Left cardiac atrium (tissue), 4 donors: ENCODE results near the gene TDP1. TPM values are rescaled to one million over a fixed set of nuclear protein-coding genes. Genes with fewer than 3 reads are reported as not detected.

Source experiments
- ATAC-seq, 2 donors: fragments of 200-7000 bp; cut with Tn5 transposase; one replicate each; pipeline ENCODE4 v1.9.1; 2020; ENCODE audit warnings: mild to moderate bottlenecking in 2 of 2, moderate library complexity in 2 of 2
- DNase-seq: peaks from one replicate; pipeline ENCODE4 v3.0.0-alpha.2; 2020
- intact Hi-C, 2 donors: fragments of 100-400 bp; cut with DNase I; formaldehyde crosslinking; loops; one replicate each; pipeline versions ENCODE4 v1.14.1 to v1.15.1; 2022 to 2023
- long read RNA-seq: library from polyadenylated mRNA; unstranded; transcript quantifications from one replicate; pipeline ENCODE4 v2.0.0, GENCODE V29; 2021
- total RNA-seq, 2 donors: library from RNA; stranded (reverse); fragmentation: NEBNext Ultra II Directional; extraction: Animal tissue kit (Norgen Biotek cat#: 25700); gene quantifications; one replicate each; pipeline ENCODE4 v1.2.1, GENCODE V29; 2021
- donor health status: DM: no; HTN: yes; CAD: no.
- donor health status: DM: no; HTN: yes; CAD: no; lungs with severe emphysema.
- donor health status: DM: yes; HTN: yes; CAD: no.
- donor health status: Dilated cardiomyopathy.

The TDP1 gene
- 1 to 10 TPM; 4.9 to 6.3 TPM for total RNA-seq
- long read RNA-seq, partial matches to known transcripts, result 1 of 6 reads
- long read RNA-seq, other reads (novel, unspliced or antisense), result 1 of 6 reads

DNA sequence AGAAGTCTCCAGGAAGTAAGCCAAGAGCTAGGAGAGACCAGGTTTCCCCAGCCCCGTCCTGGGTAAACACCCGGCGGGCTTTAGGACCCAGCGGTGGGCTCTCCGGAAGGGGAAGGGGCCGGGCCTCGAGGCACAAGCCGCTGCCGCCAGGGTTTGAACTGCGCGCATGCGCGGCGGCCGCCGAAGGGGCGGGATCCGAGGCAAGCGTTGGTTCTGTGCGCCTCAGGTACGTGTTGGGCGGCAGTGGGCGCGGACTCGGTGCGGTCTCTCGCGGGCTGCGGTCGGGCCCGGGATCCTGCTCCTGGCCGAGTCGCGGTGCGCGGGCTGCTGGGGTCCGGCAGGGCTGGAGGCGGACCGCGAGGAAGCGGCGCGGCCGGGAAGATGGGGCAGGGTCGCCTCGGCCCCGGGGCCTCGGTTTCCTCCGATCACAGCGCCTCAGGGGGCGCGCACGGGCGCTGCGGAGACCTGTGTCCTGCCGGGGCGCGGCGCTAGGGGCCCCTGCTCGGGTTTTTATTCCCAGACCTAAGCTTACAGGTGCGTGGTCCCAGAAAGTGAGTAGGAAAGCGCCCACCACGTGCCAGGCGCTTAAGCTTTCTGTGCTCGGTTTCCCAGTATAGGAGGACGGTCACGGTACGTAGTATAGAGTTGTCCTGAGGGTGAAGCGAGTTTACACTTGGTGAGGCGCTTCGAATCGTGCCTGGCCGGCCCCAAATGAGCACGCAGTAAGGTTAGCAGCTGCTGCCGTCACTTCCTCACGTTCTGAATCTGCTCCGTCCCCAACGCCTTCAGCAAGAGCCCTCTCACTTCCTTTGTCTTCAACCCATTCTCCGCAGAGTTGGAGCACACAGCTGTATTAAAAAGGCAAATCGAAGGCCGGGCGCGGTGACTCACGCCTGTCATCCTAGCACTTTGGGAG lies at the start of gene TDP1:
TSS of gene TDP1 (plus strand) at position 183 of the 916 bp plus-strand sequence. CDS start 7,188 bp downstream, outside the sequence.
- peak; percentile 96 for DNase-seq
- peak; percentile 92 to 95 for ATAC-seq
- intact Hi-C loops, result no loop called here

DNA sequence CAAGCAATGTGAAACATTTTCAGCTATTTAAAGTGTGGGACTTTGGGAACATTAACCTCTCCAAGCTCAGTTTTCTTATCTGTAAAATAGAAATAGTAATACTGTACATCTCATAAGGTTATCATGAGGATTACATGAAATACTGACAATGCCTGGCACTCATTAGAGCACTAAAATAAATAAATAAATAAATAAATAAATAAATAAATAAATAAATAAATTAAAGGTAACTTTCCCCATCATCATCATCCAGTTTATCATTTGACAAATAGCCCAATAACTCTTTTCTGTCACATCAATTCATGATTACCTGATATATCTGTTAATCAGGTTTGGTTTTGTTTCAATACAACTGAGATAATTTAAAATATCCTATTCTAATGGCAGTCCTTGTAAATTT lies 49.7 kb upstream of the TDP1 start:
- DNase-seq, result no peak
- intact Hi-C loops, result no loop called here
- ATAC-seq, result no peak

DNA sequence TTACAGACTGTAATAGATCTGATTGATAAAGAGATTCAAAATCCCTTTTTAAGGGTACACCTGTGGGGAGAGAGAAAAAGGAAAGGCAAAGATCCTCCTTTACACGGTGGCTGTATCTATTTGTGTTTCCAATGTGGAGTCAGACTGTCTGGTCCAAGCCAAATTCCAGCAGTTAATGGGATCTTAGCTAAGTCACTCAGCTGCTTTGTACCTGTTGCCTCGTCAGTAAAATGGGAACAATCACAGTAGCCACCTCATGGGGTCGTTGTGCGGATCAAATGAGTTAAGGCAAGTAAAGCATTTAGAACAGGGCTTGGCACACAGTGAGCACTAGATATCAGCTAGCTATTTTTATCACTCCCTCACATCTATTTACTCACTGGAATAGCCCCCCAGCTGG lies 48.1 kb upstream of the TDP1 start:
- DNase-seq, result no peak
- ATAC-seq, result no peak
- intact Hi-C loops, result no loop called here

DNA sequence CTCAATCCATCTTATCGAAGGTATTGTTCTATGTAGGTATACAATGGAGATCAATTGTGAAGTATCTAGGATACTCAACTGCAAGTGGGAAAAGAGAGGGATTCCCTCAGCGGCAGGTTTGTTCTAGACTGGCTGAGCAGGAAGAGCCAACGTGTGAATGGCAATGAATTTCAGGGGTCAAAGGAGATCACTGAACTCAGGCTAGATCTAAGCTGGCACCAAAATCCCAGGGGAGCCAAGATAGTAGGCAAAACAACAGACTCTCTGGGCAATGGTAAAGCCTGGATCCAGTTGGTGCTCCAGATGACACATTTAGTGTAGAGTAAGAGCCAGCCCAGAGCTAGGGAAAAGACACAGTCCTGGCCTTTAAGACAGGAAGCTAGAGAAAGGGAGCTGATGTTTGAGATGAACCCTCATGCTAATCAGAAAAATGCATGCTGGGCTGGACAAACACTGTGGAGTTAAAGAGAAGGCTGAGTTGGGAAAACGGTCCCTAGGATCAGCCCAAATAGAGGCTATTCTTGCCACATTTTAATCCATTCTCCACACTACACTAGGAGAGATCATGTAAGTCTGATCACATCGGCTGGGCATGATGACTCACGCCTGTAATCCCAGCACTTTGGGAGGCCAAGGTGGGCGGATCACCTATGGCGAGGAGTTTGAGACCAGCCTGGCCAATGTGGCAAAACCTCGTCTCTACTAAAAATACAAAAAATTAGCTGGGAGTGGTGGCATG lies 46.8 kb upstream of the TDP1 start:
- intact Hi-C loops, result no loop called here
- no peak for ATAC-seq
- no peak for DNase-seq

DNA sequence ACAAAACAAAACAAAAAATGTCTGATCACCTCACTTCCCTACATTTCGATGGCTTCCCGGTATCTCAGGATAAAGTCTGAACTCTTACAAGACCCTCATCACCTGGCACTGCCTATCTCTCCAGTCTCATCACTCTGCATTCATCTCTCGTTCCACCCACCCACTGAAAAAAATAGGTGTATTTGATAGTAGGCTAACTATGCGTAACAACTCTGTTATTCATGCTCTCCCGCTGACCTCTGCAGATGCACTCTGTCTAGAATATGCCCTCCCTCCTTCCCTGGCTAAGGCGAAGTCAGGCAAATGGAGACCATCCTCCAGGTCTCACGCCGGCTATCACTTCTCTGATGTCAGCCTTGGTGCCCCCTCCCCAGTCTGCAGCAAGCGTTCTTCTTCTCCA lies 46.1 kb upstream of the TDP1 start:
- ATAC-seq (no peak), DNase-seq (no peak)
- intact Hi-C loops, result no loop called here

DNA sequence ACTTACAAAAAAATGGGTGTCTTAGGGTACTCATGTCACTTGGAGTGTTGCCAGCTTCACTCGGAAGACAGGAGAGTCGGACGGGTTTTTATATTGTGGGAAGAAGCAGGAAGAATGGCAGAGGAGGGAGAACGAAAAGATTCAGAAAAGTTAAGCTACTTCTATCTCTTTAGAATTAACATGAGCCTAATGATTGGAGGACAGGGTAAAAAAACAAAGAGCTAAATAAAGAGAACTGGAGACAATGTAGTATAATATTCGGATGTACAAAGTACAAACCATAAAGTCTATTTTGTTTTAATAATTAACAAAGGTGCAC lies 45.1 kb upstream of the TDP1 start:
- no peak for DNase-seq
- ATAC-seq, result no peak
- intact Hi-C loops, result loop anchor here (5.0 to 10.0 kb wide), 3 partner anchors 486 to 1246 kb away; no protein-coding TSS in a partner anchor

DNA sequence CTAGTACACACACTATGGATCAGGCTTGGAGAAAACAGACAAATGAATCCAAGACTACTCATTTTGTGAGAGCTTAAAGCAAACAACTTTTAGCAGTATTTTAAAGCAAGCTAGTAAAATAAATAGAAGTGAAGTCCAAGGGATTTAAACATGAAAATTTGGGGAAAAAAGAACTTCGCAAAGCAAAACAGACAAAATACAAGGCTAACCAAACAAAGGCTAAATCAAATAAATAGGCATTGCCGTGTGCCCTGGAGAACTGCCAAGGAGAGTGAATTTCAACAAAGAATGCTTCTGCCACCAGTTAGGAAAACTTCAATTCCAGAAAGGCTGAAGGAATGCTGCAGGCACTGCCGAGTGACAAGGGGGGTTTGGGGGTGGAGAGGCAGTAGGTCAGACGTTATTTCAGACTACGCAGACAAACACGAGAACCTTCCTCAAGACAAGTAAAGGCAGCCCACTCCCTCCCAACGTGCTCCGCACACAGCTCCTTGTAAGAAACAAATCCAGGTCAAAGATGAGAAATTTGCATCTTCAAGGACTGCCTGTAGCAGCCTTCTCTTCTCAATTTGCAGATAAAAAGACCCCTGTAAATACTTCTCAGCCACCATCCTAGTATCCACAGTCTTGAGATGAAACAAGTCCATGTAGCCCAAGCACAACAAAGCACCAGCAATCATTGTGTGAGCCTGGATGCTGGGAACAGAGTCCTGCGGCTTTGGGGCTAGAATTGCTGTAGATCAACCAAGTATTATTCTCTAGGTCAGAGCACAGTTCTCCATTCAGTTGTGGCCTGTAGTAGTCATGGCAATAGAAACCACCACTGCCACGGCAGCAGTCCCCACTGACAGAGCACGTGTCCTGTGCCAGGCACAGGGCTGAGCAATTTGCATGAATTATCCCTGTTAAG lies 44.5 kb upstream of the TDP1 start:
- intact Hi-C loops, result loop anchor here (5.0 to 10.0 kb wide), 3 partner anchors 486 to 1246 kb away; no protein-coding TSS in a partner anchor
- peak; percentile 66 to 79 for ATAC-seq
- no peak for DNase-seq

DNA sequence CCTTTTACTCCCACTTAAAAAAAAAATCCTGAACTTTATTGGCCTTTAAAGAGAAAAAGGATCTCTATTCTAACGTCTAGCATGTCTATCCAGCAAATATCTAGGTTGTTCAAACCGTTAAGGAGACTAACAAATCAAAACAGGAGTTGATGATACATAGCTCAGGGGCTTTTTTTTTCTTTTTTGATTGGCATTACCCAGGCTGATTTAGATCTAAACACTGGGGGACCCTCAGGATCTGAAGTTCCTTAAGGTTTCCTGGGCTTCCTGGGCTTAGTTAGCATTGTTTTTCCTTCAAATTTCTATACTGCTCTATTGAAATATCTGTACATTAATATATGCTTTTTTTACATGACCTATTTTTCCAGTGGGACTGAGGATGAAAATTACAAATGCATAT lies 43.5 kb upstream of the TDP1 start:
- intact Hi-C loops, result loop anchor here (5.0 to 10.0 kb wide), 3 partner anchors 487 to 1247 kb away; no protein-coding TSS in a partner anchor
- DNase-seq, result no peak
- no peak for ATAC-seq

DNA sequence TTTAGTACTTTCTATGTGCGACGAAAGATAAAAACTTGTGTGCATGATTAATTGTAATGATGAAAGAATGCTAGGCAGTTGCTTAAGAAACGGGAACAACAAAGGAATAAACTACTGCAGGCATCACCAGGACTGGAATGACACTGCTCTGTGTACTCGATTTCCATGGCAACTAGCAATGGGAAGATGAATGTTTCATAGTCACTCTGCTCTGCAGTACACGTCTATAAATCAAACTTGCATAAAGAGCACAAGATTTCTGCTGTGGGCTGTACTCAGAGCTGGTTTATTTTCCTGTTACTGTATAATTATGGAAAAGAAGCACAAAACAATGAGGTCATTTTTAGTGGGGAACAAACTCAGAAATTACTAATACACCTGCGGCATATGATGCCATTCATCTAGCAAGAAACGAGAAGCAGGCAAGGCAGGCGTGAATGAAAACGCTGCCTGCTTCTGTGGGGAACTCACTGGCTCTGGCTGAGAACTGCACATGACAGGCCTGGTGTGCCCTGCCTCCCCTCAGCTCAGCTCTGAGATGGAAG lies 43.0 kb upstream of the TDP1 start:
- intact Hi-C loops, result loop anchor here (5.0 to 10.0 kb wide), 3 partner anchors 488 to 1248 kb away; no protein-coding TSS in a partner anchor

DNA sequence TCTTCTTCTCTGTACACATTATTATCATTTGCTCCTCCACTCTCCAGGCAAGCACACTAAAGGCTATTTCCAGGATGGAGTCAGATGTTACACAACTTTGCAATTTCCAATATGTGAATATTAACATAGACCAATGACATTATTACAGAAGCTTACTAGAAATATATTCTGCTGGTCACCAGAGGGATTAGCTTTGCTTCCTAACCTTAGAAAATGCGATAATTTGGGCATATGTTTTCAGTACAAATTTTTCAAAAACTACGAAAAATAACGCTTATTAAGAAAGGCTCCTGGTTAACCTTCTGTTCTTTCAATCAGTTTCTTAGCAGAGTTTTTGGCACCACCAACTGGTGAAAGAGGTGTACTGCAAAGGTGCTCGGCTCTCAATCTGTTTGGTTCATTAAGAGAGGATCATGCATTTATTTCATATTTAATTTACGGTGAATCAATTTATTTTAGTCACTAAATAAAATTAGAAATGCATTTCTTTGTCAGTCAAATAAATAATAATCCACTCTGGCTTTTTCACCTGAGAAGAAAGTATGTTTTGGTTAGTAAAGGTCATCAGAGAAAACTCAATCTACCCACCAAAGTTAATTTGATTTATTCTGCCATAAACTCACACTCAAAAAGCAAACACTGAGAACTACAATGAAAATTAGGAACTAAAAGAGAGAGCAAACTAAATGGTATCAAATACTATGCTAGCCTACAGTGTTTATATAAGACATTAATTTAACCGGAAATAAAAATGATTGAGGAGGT lies 40.4 kb upstream of the TDP1 start:
- ATAC-seq (peak in 1 of 2 donors; percentile 21), DNase-seq (peak; percentile 34)
- intact Hi-C loops, result loop anchor here (5.0 to 10.0 kb wide), 4 partner anchors 490 to 1250 kb away; no protein-coding TSS in a partner anchor

More for the DNA sequence above, 43.0 kb upstream of the TDP1 start:
- ATAC-seq, result peak; percentile 55 to 95
- DNase-seq, result no peak

DNA sequence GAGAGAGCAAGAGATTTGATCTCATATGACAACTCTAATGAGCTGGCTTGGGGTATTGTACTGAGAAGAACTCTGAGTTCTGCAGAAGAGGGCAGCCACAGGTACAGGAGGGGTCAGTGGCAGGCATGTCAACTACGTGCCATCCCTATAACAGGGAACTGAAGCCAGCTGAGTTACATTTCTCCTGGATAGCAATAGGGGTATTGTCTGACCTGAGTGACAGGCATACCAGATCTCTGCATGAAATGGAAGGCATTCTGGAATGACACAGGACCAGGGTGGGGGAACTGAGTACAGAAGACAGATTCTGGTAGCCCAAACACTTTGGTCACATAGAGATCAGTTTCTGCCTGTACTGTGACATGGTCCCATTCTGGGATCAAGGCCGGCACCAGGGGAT lies 37.0 kb upstream of the TDP1 start:
- intact Hi-C loops, result loop anchor here (5.0 to 10.0 kb wide), 4 partner anchors 494 to 1254 kb away; no protein-coding TSS in a partner anchor
- DNase-seq, result no peak
- ATAC-seq, result no peak

DNA sequence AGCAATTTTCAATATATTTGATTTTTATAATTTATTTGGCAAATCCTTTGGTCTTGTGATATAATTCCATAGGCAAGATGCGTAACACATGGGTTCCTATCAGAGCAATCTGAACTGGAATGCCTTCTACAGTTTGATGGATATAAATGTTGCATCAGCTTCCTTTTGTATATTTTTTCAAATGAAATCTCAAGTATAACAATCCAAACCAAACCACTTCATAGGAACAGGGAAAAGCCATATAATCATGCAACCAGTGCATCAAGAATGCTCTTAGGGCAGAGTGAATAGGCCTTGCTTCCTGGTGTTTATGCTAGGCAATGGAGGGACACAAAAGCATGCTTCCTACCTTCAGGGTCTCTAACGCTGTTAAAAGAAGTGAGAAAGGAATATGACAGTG lies 35.7 kb upstream of the TDP1 start:
- DNase-seq (no peak), ATAC-seq (no peak)
- intact Hi-C loops, result no loop called here

DNA sequence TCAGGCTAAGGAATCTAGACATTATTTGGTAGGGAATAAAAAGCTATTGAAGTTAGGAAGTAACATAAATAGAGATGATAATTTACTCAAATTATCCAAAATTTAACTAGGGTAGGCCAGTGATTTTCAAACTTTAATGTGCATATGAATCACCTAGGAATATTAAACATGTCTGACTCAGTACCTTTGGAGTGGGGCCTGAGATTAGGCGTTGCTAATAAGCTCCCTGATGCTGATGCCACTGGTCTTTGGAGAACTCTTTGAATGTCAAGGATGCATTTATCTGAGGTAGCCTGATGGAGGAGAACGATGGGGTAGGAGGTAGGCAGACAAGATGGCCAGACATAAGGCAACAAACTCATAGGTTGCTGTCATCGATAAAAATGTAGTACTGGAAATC lies 34.4 kb upstream of the TDP1 start:
- no peak for ATAC-seq
- DNase-seq, result no peak
- intact Hi-C loops, result no loop called here

DNA sequence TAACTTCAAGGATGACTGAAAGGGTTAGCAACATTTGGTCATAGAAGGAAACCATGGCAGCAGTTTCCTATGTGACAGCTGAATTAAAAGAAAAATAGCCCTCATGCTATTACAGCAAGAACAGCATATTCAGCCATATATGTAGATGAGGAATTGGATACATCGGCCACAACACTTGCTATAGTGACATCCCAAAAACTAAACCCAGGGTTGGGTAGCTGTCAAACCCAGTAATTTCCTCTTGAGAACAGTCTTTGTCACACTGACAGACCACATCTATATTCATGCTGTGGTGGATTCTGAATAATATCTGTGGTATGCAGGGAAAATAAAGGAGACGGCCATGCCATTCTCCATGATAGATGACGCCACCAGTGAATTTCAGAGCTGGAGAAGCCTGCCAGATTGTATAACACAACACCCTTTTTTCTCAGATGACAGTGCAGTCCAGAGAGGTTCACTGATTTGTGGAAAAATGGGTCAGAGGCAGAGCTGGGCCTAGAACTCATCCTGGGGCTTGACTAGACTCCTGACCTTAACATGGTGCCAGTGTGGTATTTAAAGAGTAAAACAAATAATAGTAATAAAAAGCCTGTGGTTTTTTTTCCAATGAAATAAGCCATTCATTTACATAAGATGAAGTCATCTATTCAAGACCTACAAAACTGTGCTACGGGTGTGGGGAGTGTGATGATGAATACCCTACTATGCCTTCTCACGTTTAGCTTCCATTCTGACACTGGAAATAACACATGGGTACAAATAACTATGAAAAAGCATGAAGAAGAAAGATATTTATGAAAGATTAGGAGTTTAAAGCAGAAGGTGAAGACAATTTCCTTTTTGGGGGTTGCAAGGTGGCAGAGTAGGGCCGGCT lies 33.5 kb upstream of the TDP1 start:
- intact Hi-C loops, result no loop called here
- ATAC-seq, result peak in 1 of 2 donors; percentile 39
- DNase-seq, result no peak

DNA sequence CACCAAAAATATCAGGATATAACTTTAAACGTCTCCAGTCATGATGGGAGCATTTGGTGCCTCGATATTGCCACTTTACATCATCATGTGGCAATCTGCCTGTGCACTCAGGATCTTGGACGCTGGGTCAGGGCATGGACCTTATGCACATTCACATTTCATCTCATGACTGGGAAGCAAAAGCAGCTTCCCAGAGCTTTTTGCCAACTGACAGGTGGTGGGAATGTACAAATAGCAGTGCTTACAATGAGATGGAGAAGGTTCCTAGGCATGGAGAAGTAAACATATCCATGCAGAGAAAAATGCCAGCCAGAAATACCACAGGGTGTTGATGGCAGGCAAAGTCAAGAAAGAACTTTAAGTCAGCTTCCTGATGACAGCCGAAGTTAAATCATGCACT lies 31.5 kb upstream of the TDP1 start:
- intact Hi-C loops, result no loop called here
- no peak for DNase-seq
- no peak for ATAC-seq

DNA sequence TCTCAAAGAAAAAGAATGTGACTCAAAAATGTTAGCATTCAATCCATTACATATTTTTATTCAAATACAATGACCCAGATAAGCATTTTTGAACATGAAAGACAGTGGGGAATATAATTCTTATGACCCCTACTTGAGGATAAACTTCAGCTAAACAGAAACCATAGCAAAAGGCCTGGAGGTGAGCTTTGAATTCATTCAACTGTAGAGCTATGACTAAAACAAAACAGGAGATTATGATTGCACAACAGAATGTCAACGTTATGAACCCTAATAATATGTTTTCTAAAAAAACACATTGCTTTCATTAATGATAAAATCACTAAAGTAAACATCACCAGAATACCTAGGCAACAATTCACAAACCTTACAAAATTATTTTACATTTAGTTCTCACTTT lies 29.0 kb upstream of the TDP1 start:
- ATAC-seq (peak in 1 of 2 donors; percentile 65), DNase-seq (no peak)
- intact Hi-C loops, result no loop called here
